ES-I3 (cell line): ENCODE measurements around the gene CNBD2.
"Not testable (repeated sequence)": the region's sequence is repeated elsewhere in the genome, so short reads cannot be mapped to it uniquely, and the experiment has no call there.

Experiments
- H3K36me3 ChIP-seq: 2 replicates; pipeline ENCODE4 v1.6.1; 2013; ENCODE audit warnings: mild to moderate bottlenecking, low read length, control low read depth, moderate library complexity; ENCODE audit not compliant: insufficient read depth
- H3K4me1 ChIP-seq: 2 replicates; pipeline ENCODE4 v1.6.1; 2013; ENCODE audit warnings: mild to moderate bottlenecking, control low read depth, low read length; ENCODE audit not compliant: insufficient read depth
- H3K9ac ChIP-seq: 2 replicates; pipeline ENCODE4 v1.6.1; 2013; ENCODE audit warnings: low read depth, mild to moderate bottlenecking, low read length, moderate library complexity
- H3K9me3 ChIP-seq: 2 replicates; pipeline ENCODE4 v1.6.1; 2013; ENCODE audit warnings: mild to moderate bottlenecking, low read length, moderate library complexity; ENCODE audit not compliant: control insufficient read depth, insufficient read depth

The CNBD2 gene

GRCh38 chr20:35967979-35968640, at the start of gene CNBD2:
CNBD2 (plus strand) TSS chr20:35968590; CDS start chr20:35968763, 173 bp downstream.
- H3K36me3 ChIP-seq = no peaks in the 10 kb centered on the region
- H3K9ac ChIP-seq = no peak within 1 kb of the TSS

GRCh38 chr20:35920523-35920922, 47.9 kb upstream of the CNBD2 start:
- no peak overlapping the region for H3K9ac ChIP-seq
- no peaks in the 10 kb centered on the region; the same call in 1 of the 2 replicates for H3K36me3 ChIP-seq

More at GRCh38 chr20:35967979-35968640, at the start of gene CNBD2:
- Histone ChIP-seq H3K9me3 (no peaks in the 10 kb centered on the region), H3K4me1 (peaks cover 9% of the 10 kb centered on the region)

GRCh38 chr20:35929301-35929700, 39.1 kb upstream of the CNBD2 start:
- Histone ChIP-seq H3K36me3 (peaks cover 14% of the 10 kb centered on the region), H3K4me1 (peaks cover 8% of the 10 kb centered on the region; the same call in 1 of the 2 replicates), H3K9me3 (no peaks in the 10 kb centered on the region), H3K9ac (no peak overlapping the region)

More at GRCh38 chr20:35920523-35920922, 47.9 kb upstream of the CNBD2 start:
- H3K9me3 ChIP-seq = no peaks in the 10 kb centered on the region
- no peaks in the 10 kb centered on the region for H3K4me1 ChIP-seq

DNA sequence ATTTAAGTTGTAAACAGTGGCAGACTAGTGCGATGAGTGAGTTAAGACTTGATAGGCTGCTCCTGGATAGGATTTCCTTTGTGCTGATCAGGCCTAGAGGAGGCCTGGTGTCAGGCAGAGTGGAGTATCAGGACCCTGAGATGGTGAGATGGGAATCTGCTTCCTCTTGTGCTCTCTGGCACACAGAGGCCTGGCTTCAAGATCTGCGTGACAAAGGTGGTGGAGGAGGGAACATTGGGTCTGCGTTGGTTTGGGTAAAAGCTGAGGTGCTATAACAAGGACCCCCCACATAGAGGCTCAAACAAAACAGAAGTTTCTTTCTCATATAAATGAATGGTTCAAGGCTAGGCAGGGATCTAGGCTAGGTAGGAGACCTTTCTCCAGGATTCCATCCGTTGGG, 34.3 kb upstream of the CNBD2 start:
- H3K36me3 ChIP-seq = peaks cover 12% of the 10 kb centered on the region
- peaks cover 15% of the 10 kb centered on the region for H3K4me1 ChIP-seq
- no peaks in the 10 kb centered on the region for H3K9me3 ChIP-seq
- H3K9ac ChIP-seq = no peak overlapping the region

DNA sequence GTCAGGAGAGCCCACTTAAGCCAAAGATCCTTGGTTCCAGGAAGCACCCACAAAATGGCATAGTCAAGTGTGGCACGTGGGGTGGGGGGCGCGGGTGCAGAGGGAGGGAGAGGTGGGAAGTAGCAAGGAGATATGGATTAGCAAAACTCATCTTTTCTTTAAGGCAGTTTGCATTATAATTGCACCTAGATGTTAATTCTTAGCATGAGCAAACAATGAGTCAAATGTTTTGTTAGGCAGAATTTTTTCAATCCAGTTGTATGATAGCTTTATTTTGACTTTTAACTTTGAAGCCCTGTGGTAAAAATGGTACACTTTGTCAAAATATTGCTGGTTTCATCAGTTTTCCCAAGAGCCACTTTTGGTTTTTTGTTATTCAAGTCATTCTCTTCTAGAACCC, 29.1 kb upstream of the CNBD2 start:
- H3K9ac ChIP-seq = no peak overlapping the region
- peaks cover 8% of the 10 kb centered on the region for H3K4me1 ChIP-seq
- no peaks in the 10 kb centered on the region for H3K9me3 ChIP-seq
- H3K36me3 ChIP-seq = peaks cover 8% of the 10 kb centered on the region

- Histone ChIP-seq H3K4me1 (peaks cover 2% of the 10 kb centered on the region; the same call in 1 of the 2 replicates), H3K9ac (no peak overlapping the region), H3K36me3 (peaks cover 8% of the 10 kb centered on the region), H3K9me3 (no peaks in the 10 kb centered on the region)
Observed at GRCh38 chr20:35941620-35942019, 26.8 kb upstream of the CNBD2 start.

DNA sequence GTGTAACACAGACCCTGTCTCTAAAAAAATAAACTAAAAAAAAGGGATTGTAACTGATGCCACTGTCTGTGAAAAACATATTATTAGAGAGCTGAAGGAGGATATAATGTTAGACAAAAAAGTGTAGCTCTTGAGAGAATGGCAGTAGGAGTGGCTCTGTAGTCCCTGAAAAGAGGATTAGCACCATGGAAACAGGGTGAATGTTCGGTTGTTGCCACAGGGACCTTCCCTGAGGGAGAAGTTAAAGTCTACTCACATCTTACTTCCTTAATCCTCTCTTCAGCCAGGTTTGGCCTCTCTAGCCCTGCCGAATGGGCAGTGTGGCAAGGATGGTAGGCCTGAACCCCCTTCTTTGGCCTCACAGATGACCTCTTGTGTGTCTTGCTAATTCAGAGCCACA, 26.1 kb upstream of the CNBD2 start:
- Histone ChIP-seq H3K4me1 (peaks cover 2% of the 10 kb centered on the region; the same call in 1 of the 2 replicates), H3K9me3 (no peaks in the 10 kb centered on the region), H3K36me3 (peaks cover 8% of the 10 kb centered on the region), H3K9ac (no peak overlapping the region)

- H3K4me1 ChIP-seq = no peaks in the 10 kb centered on the region
- no peak overlapping the region for H3K9ac ChIP-seq
- peaks cover 6% of the 10 kb centered on the region for H3K36me3 ChIP-seq
- no peaks in the 10 kb centered on the region for H3K9me3 ChIP-seq
Observed at GRCh38 chr20:35947489-35947888, 20.9 kb upstream of the CNBD2 start.

GRCh38 chr20:35947907-35948306, 20.5 kb upstream of the CNBD2 start:
- Histone ChIP-seq H3K9ac (no peak overlapping the region), H3K36me3 (peaks cover 6% of the 10 kb centered on the region), H3K4me1 (no peaks in the 10 kb centered on the region), H3K9me3 (no peaks in the 10 kb centered on the region)

GRCh38 chr20:35950093-35950492, 18.3 kb upstream of the CNBD2 start:
- Histone ChIP-seq H3K36me3 (peaks cover 6% of the 10 kb centered on the region), H3K9me3 (no peaks in the 10 kb centered on the region), H3K4me1 (no peaks in the 10 kb centered on the region), H3K9ac (no peak overlapping the region)

DNA sequence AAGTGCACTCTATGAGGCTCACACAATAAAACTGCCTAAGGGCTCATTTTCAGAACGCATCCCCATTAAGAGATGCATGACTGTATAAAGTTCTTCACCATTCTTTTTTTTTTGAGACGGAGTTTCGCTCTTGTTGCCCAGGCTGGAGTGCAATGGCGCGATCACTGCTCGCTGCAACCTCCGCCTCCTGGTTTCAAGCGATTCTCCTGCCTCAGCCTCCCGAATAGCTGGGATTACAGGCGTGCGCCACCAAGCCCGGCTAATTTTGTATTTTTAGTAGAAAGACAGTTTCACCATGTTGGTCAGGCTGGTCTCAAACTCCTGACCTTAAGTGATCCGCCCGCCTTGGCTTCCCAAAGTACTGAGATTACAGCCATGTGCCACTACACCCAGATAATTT, 16.3 kb upstream of the CNBD2 start:
- not testable (repeated sequence) for H3K36me3 ChIP-seq, H3K4me1 ChIP-seq, H3K9ac ChIP-seq, H3K9me3 ChIP-seq

DNA sequence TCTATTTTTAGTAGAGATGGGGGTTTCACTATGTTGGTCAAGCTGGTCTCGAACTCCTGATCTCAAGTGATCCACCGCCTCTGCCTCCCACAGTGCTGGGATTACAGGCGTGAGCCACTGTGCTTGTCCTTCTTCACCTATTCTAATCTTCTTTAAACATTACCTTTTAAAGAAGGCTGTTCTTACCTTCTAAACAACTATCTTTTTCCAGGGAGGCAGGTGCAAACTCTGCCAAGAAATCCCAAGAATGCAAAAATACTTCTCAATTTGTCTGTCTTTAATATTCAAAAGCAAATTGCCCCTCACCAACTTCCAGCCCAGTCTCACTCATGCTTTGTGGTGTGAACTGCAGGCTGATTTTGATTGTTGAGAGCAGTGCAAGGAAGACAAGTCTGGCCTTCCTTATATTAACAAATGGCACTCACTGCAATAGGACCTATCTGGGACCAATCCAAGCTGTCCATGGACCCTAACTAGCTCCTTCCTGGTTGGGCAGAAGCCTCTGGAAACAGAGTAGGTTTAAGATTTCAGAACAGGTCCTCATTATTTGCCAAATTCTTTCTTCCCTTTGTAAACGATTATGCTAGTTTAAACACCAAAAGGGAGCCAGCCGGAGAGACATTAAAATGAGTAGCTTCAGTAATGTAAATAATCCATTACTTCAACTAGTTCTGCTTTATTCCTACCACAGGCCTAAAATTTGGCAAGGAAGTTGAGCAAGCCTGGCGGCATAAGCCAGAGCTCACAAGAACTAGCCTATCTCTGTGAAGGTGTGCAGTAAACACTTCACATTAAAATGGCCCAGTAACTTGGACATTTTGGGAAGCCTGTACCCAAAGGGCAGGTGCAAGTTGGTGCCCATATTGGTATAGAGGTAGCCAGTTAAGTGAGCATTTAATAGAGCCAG, 15.7 kb upstream of the CNBD2 start:
- Histone ChIP-seq H3K9ac (peak overlapping the region; percentile 81), H3K36me3 (peaks cover 5% of the 10 kb centered on the region; the same call in 1 of the 2 replicates), H3K9me3 (no peaks in the 10 kb centered on the region), H3K4me1 (no peaks in the 10 kb centered on the region)

GRCh38 chr20:35953387-35954199, 14.8 kb upstream of the CNBD2 start:
- no peaks in the 10 kb centered on the region for H3K36me3 ChIP-seq
- peak overlapping the region; percentile 81 for H3K9ac ChIP-seq

GRCh38 chr20:35954200-35954906, 14.0 kb upstream of the CNBD2 start, which contains the start of gene SCAND1:
SCAND1 (minus strand) TSS chr20:35954502; CDS start chr20:35954284, 218 bp downstream.
- H3K9ac ChIP-seq = peak within 1 kb of the TSS; percentile 81
- H3K4me1 ChIP-seq = no peaks in the 10 kb centered on the region
- no peaks in the 10 kb centered on the region for H3K9me3 ChIP-seq
- H3K36me3 ChIP-seq = no peaks in the 10 kb centered on the region

More at GRCh38 chr20:35953387-35954199, 14.8 kb upstream of the CNBD2 start:
- Histone ChIP-seq H3K4me1 (no peaks in the 10 kb centered on the region), H3K9me3 (no peaks in the 10 kb centered on the region)
